Measurements from ENCODE around the gene HTRA2.

HTRA2 gene

GRCh38 chr2:74533464-74533863, 3.7 kb downstream of the HTRA2 start:
- H3K4me3 Mint-ChIP-seq: no peak overlapping the region
- no peak for DNase-seq

GRCh38 chr2:74534411-74534810, 4.7 kb downstream of the HTRA2 start:
- CTCF ChIA-PET: interaction anchor here (1.0 to 4.8 kb wide), 2 partner anchors 52 to 199 kb away, joined by 3 to 104 read pairs; no protein-coding TSS in a partner anchor

More at GRCh38 chr2:74533464-74533863, 3.7 kb downstream of the HTRA2 start:
- Mint-ChIP-seq H3K27ac (no peak overlapping the region), H3K4me1 (peaks cover 27% of the 10 kb centered on the region), H3K36me3 (peaks cover 24% of the 10 kb centered on the region), H3K27me3 (peaks cover 23% of the 10 kb centered on the region), H3K9me3 (no peaks in the 10 kb centered on the region)
- CTCF ChIA-PET: interaction anchor here (1.2 to 5.8 kb wide), 7 partner anchors 10 to 53 kb away, joined by 3 to 104 read pairs (median 9); partner anchors contain the start of genes CCDC142 and TTC31

GRCh38 chr2:74535440-74535965, 5.8 kb downstream of the HTRA2 start:
- Mint-ChIP-seq H3K4me1 (peaks cover 29% of the 10 kb centered on the region), H3K36me3 (peaks cover 18% of the 10 kb centered on the region), H3K4me3 (no peak overlapping the region), H3K27ac (no peak overlapping the region), H3K9me3 (no peaks in the 10 kb centered on the region), H3K27me3 (peaks cover 43% of the 10 kb centered on the region)
- no peak for DNase-seq
- CTCF ChIA-PET: no interaction called here

More at GRCh38 chr2:74534411-74534810, 4.7 kb downstream of the HTRA2 start:
- Mint-ChIP-seq H3K27me3 (peaks cover 32% of the 10 kb centered on the region), H3K27ac (no peak overlapping the region), H3K9me3 (no peaks in the 10 kb centered on the region), H3K4me3 (no peak overlapping the region), H3K4me1 (peaks cover 28% of the 10 kb centered on the region), H3K36me3 (peaks cover 19% of the 10 kb centered on the region)
- DNase-seq: no peak

GRCh38 chr2:74536166-74536950, 6.6 kb downstream of the HTRA2 start:
- peaks cover 46% of the 10 kb centered on the region for H3K27me3 Mint-ChIP-seq
- H3K4me1 Mint-ChIP-seq: peaks cover 21% of the 10 kb centered on the region
- CTCF ChIA-PET: no interaction called here
- H3K27ac Mint-ChIP-seq: no peak overlapping the region
- H3K4me3 Mint-ChIP-seq: no peak overlapping the region
- peaks cover 14% of the 10 kb centered on the region for H3K36me3 Mint-ChIP-seq
- no peaks in the 10 kb centered on the region for H3K9me3 Mint-ChIP-seq
- DNase-seq: no peak

GRCh38 chr2:74537140-74537539, 7.4 kb downstream of the HTRA2 start:
- Mint-ChIP-seq H3K4me1 (peaks cover 13% of the 10 kb centered on the region), H3K27me3 (peaks cover 49% of the 10 kb centered on the region), H3K4me3 (no peak overlapping the region), H3K36me3 (peaks cover 11% of the 10 kb centered on the region), H3K27ac (no peak overlapping the region), H3K9me3 (no peaks in the 10 kb centered on the region)
- CTCF ChIA-PET: no interaction called here
- no peak for DNase-seq

GRCh38 chr2:74538881-74539339, 9.2 kb downstream of the HTRA2 start:
- Mint-ChIP-seq H3K4me1 (peaks cover 9% of the 10 kb centered on the region), H3K4me3 (no peak overlapping the region), H3K27me3 (peaks cover 62% of the 10 kb centered on the region), H3K27ac (no peak overlapping the region), H3K36me3 (peaks cover under 1% of the 10 kb centered on the region), H3K9me3 (no peaks in the 10 kb centered on the region)
- CTCF ChIA-PET: interaction anchor here (1.5 to 2.1 kb wide), 2 partner anchors 51 to 56 kb away, joined by 3 to 5 read pairs; partner anchors contain the start of gene TTC31
- DNase-seq: no peak

GRCh38 chr2:74540291-74540690, 10.6 kb downstream of the HTRA2 start:
- Mint-ChIP-seq H3K4me1 (peaks cover 9% of the 10 kb centered on the region), H3K4me3 (no peak overlapping the region), H3K27ac (no peak overlapping the region), H3K27me3 (peaks cover 75% of the 10 kb centered on the region), H3K9me3 (no peaks in the 10 kb centered on the region), H3K36me3 (no peaks in the 10 kb centered on the region)
- DNase-seq: no peak
- CTCF ChIA-PET: interaction anchor here (0.6 to 2.1 kb wide), 5 partner anchors 8 to 57 kb away, joined by 3 to 5 read pairs (median 4); partner anchors contain the start of gene TTC31

- Mint-ChIP-seq H3K4me3 (no peak overlapping the region), H3K36me3 (no peaks in the 10 kb centered on the region), H3K4me1 (peaks cover 9% of the 10 kb centered on the region), H3K27me3 (peaks cover 83% of the 10 kb centered on the region), H3K27ac (no peak overlapping the region), H3K9me3 (no peaks in the 10 kb centered on the region)
- DNase-seq: no peak
- CTCF ChIA-PET: interaction anchor here (0.7 to 1.1 kb wide), 2 partner anchors 11 to 43 kb away, joined by 3 to 5 read pairs; no protein-coding TSS in a partner anchor
Observed at GRCh38 chr2:74542978-74543377, 13.2 kb downstream of the HTRA2 start.

GRCh38 chr2:74544634-74545033, 14.9 kb downstream of the HTRA2 start:
- DNase-seq: peak; percentile 41
- no peaks in the 10 kb centered on the region for H3K36me3 Mint-ChIP-seq
- H3K4me1 Mint-ChIP-seq: peaks cover 11% of the 10 kb centered on the region
- no peak overlapping the region for H3K27ac Mint-ChIP-seq
- H3K27me3 Mint-ChIP-seq: peaks cover 81% of the 10 kb centered on the region
- no peaks in the 10 kb centered on the region for H3K9me3 Mint-ChIP-seq
- CTCF ChIA-PET: interaction anchor here (0.8 to 2.8 kb wide), 6 partner anchors 12 to 86 kb away, joined by 3 to 17 read pairs (median 4); partner anchors contain the start of gene WBP1
- no peak overlapping the region for H3K4me3 Mint-ChIP-seq

GRCh38 chr2:74546004-74546403, 16.3 kb downstream of the HTRA2 start:
- no peak overlapping the region for H3K4me3 Mint-ChIP-seq
- peaks cover 12% of the 10 kb centered on the region for H3K4me1 Mint-ChIP-seq
- no peak for DNase-seq
- H3K36me3 Mint-ChIP-seq: no peaks in the 10 kb centered on the region
- CTCF ChIA-PET: interaction anchor here (1.1 to 2.8 kb wide), 2 partner anchors 17 to 40 kb away, joined by 4 to 17 read pairs; no protein-coding TSS in a partner anchor
- no peak overlapping the region for H3K27ac Mint-ChIP-seq
- peaks cover 83% of the 10 kb centered on the region for H3K27me3 Mint-ChIP-seq
- no peaks in the 10 kb centered on the region for H3K9me3 Mint-ChIP-seq

- peak overlapping the region; percentile 66 for H3K4me3 Mint-ChIP-seq
- no peak overlapping the region for H3K27ac Mint-ChIP-seq
- no peak for DNase-seq
- H3K27me3 Mint-ChIP-seq: peaks cover 96% of the 10 kb centered on the region
- CTCF ChIA-PET: interaction anchor here (1.3 kb wide), 1 partner anchor 39 kb away, joined by 3 read pairs; no protein-coding TSS in a partner anchor
- H3K4me1 Mint-ChIP-seq: peaks cover 18% of the 10 kb centered on the region
- H3K36me3 Mint-ChIP-seq: no peaks in the 10 kb centered on the region
- H3K9me3 Mint-ChIP-seq: no peaks in the 10 kb centered on the region
Observed at GRCh38 chr2:74548285-74548899, 18.7 kb downstream of the HTRA2 start.

- peak overlapping the region; percentile 53 for H3K4me3 Mint-ChIP-seq
- peaks cover 20% of the 10 kb centered on the region for H3K4me1 Mint-ChIP-seq
- CTCF ChIA-PET: interaction anchor here (1.3 kb wide), 1 partner anchor 38 kb away, joined by 3 read pairs; no protein-coding TSS in a partner anchor
- peaks cover 93% of the 10 kb centered on the region for H3K27me3 Mint-ChIP-seq
- no peak overlapping the region for H3K27ac Mint-ChIP-seq
- H3K36me3 Mint-ChIP-seq: no peaks in the 10 kb centered on the region
- DNase-seq: peak; percentile 43
- no peaks in the 10 kb centered on the region for H3K9me3 Mint-ChIP-seq
Observed at GRCh38 chr2:74548900-74549826, 19.4 kb downstream of the HTRA2 start.

GRCh38 chr2:74550231-74550630, 20.5 kb downstream of the HTRA2 start:
- peaks cover 1% of the 10 kb centered on the region for H3K36me3 Mint-ChIP-seq
- H3K4me1 Mint-ChIP-seq: peaks cover 23% of the 10 kb centered on the region
- H3K27me3 Mint-ChIP-seq: peaks cover 87% of the 10 kb centered on the region
- H3K27ac Mint-ChIP-seq: no peak overlapping the region
- H3K4me3 Mint-ChIP-seq: peak overlapping the region; percentile 2
- no peaks in the 10 kb centered on the region for H3K9me3 Mint-ChIP-seq
- DNase-seq: no peak
- CTCF ChIA-PET: interaction anchor here (1.0 to 1.8 kb wide), 3 partner anchors 21 to 38 kb away, joined by 3 to 7 read pairs (median 4); no protein-coding TSS in a partner anchor
